HEK293 (cell line): ENCODE results near the gene IL15RA.

Experiments used
- ZBTB7A ChIP-seq: fragments of 450-650 bp; formaldehyde crosslinking; IDR thresholded peaks from 2 replicates; pipeline ENCODE4 v1.5.1; 2016; ENCODE audit warnings: low read depth, missing biosample characterization, missing genetic modification characterization
- ZNF274 ChIP-seq, 2 experiments: fragments of 200-500 bp in 1 of 2; fragments of 450-650 bp in 1 of 2; sonication (Bioruptor generic) in 1 of 2; formaldehyde crosslinking in 1 of 2; IDR thresholded peaks; 2 replicates each; pipeline versions ENCODE4 v1.5.1 to v1.6.1; 2014 to 2016; ENCODE audit warnings: borderline replicate concordance in 1 of 2, inconsistent platforms in 1 of 2, low read length in 1 of 2, missing biosample characterization in 1 of 2, missing genetic modification characterization in 1 of 2
- ZNF530 ChIP-seq: fragments of 450-650 bp; formaldehyde crosslinking; IDR thresholded peaks from 2 replicates; pipeline ENCODE4 v1.5.1; 2016; ENCODE audit warnings: low read depth, missing biosample characterization, missing genetic modification characterization
- TF ChIP-seq, protein P1 (sequence below): fragments of 450-650 bp; formaldehyde crosslinking; IDR thresholded peaks from 2 replicates; pipeline ENCODE4 v1.5.1; 2016; ENCODE audit warnings: missing biosample characterization, missing genetic modification characterization
- TF ChIP-seq, protein P2 (sequence below): fragments of 450-650 bp; formaldehyde crosslinking; IDR thresholded peaks from 2 replicates; pipeline ENCODE4 v1.5.1; 2016; ENCODE audit warnings: missing biosample characterization, missing genetic modification characterization

DNA sequence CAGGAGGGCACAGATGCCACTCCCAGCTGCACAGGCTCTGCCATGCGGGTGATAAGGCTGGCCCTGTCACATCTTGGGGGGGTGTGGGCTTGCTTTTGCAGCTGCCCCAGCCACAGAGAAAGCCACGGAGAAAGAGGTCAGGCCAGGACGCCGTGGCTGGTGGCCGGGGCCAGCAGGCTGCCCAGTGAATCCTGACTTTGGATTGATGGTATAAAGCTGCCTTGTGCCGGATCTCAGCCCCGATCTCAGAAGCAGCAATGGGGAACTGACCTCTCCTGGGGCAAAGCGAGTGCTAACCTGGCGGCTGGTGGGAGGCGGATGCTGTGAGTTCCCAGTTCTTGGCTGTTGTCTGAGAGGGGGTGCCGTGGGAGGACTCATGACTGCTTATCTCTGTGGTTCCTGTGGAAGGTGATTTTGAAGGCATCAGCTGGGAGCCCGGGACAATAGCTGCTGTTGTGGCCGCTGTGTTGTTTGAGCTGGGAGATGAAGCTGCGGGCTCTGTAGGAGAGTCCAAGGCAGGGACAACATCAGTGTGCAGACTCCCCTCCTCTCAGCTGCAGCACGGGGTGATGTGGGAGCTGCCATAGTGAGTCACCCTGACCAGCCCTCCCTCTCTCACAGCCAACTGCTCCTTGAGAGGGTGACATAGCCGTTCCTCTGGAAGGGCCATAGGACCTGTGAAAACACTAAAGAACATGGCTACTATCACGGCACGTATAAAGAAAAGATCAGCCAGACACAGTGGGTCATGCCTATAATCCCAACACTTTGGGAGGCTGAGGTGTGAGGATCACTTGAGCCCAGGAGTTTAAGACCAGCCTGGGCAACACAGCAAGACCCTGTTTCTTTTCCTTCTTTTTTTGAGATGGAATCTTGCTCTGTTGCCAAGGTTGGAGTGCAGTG lies 17.0 kb downstream of the IL15RA start:
- TF ChIP-seq ZBTB7A (tag by site-specific recombination) (no peak), ZNF274 (IDR thresholded peaks at IDR 0.05; ENCODE audit: low read length) (no peak), ZNF274 (tag by site-specific recombination; IDR thresholded peaks at IDR 0.05; ENCODE audit: borderline replicate concordance) (no peak), ZNF530 (tag by site-specific recombination) (no peak)
- TF ChIP-seq, protein P1, sequence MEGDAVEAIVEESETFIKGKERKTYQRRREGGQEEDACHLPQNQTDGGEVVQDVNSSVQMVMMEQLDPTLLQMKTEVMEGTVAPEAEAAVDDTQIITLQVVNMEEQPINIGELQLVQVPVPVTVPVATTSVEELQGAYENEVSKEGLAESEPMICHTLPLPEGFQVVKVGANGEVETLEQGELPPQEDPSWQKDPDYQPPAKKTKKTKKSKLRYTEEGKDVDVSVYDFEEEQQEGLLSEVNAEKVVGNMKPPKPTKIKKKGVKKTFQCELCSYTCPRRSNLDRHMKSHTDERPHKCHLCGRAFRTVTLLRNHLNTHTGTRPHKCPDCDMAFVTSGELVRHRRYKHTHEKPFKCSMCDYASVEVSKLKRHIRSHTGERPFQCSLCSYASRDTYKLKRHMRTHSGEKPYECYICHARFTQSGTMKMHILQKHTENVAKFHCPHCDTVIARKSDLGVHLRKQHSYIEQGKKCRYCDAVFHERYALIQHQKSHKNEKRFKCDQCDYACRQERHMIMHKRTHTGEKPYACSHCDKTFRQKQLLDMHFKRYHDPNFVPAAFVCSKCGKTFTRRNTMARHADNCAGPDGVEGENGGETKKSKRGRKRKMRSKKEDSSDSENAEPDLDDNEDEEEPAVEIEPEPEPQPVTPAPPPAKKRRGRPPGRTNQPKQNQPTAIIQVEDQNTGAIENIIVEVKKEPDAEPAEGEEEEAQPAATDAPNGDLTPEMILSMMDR (tag by site-specific recombination), result no peak
- TF ChIP-seq, protein P2, sequence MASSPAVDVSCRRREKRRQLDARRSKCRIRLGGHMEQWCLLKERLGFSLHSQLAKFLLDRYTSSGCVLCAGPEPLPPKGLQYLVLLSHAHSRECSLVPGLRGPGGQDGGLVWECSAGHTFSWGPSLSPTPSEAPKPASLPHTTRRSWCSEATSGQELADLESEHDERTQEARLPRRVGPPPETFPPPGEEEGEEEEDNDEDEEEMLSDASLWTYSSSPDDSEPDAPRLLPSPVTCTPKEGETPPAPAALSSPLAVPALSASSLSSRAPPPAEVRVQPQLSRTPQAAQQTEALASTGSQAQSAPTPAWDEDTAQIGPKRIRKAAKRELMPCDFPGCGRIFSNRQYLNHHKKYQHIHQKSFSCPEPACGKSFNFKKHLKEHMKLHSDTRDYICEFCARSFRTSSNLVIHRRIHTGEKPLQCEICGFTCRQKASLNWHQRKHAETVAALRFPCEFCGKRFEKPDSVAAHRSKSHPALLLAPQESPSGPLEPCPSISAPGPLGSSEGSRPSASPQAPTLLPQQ (tag by site-specific recombination), result no peak
